Muscle layer of colon (tissue), 2 donors: Measurements from ENCODE around the gene QKI.

ENCODE experiments used
- H3K27ac ChIP-seq: one replicate; pipeline ENCODE4 v1.7.0; 2013; ENCODE audit warnings: low read depth, mild to moderate bottlenecking, low read length, moderate library complexity
- H3K27me3 ChIP-seq, 2 donors: one replicate each; pipeline ENCODE4 v1.7.0; 2013; ENCODE audit warnings: low read length in 2 of 2, mild to moderate bottlenecking in 2 of 2; ENCODE audit not compliant: insufficient read depth in 2 of 2, control insufficient read depth in 1 of 2
- H3K36me3 ChIP-seq: one replicate; pipeline ENCODE4 v1.7.0; 2013; ENCODE audit warnings: mild to moderate bottlenecking, low read length; ENCODE audit not compliant: insufficient read depth
- H3K4me1 ChIP-seq: one replicate; pipeline ENCODE4 v1.7.0; 2013; ENCODE audit warnings: mild to moderate bottlenecking, low read length; ENCODE audit not compliant: insufficient read depth
- H3K4me3 ChIP-seq, 2 donors: one replicate each; pipeline ENCODE4 v1.7.0; 2013; ENCODE audit warnings: low read length in 2 of 2, low read depth in 1 of 2, mild to moderate bottlenecking in 1 of 2, moderate library complexity in 1 of 2
- H3K9ac ChIP-seq: one replicate; pipeline ENCODE4 v1.7.0; 2013; ENCODE audit warnings: low read length
- H3K9me3 ChIP-seq: one replicate; pipeline ENCODE4 v1.7.0; 2013; ENCODE audit warnings: mild to moderate bottlenecking, low read length
- donor health status: abdominal sarcoma.
- donor health status: Adenocarcinoma of cecum.

QKI gene

DNA sequence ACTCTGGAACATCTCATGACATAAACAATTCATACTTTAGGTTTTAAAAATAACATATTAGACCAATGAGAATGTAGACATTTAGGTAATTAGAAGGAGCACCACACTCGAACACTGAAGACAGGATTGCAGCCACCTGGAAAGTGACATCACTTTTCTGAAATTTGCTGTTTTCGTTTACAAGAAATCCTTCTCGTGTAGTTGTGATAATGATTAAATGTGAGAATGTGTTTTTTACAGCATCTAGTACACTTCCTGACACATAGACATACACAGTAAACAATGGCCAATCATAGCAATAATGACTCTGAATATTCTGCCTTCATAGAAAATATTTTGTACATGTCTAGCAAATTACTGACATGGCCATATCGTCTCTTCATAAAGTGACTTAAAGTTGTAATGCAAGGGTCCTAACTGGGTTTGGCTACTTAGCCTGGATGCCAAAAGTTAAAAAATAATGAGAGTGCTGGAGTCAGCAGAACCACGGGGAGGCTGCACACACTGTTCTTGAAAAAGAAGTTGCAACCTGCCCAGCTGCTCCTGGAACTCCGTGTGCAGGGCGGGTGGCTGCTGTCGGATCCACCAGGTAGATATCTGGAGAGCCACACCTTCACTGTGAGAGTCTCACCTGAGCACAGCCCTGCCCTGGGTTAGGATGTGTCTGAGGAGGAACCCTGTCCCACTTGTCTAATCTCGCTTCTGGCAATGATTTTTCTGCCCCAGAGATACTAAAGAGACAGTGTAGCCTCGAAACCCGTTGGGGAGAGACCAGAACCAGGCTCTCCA is 212.9 kb downstream of the QKI start:
- Histone ChIP-seq H3K9me3 (no peaks in the 10 kb centered on the region), H3K9ac (no peak overlapping the region), H3K4me1 (no peaks in the 10 kb centered on the region), H3K36me3 (no peaks in the 10 kb centered on the region), H3K27ac (no peak overlapping the region), H3K4me3 (no peak overlapping the region), H3K27me3 (peaks cover 0 to 14% of the 10 kb centered on the region in 2 donors)
